ENCODE measurements around the gene GFOD2.

- TF ChIP-seq MAZ (IDR thresholded peaks at IDR 0.05; ENCODE audit: borderline replicate concordance, low read depth, low read length) (no peak), MAZ (CRISPR knock-in tag; IDR thresholded peaks at IDR 0.05; ENCODE audit: low read depth) (no peak), ZNF317 (CRISPR knock-in tag; IDR thresholded peaks at IDR 0.05) (no peak), ZNF12 (CRISPR knock-in tag; IDR thresholded peaks at IDR 0.05) (no peak), CTCF (CRISPR knock-in tag; IDR thresholded peaks at IDR 0.05) (no peak), ZNF589 (CRISPR knock-in tag; conservative IDR thresholded peaks at IDR 0.05) (no peak)
Observed at GRCh38 chr16:67650023-67650422, 69.1 kb downstream of the GFOD2 start.
